Neural cell (in vitro differentiated cells): ENCODE results near the gene RNF181.
"Not testable (repeated sequence)": the region's sequence is repeated elsewhere in the genome, so short reads cannot be mapped to it uniquely, and the experiment has no call there.

Experiments used
- EP300 ChIP-seq: fragments of 450-650 bp; conservative IDR thresholded peaks from 2 replicates; pipeline ENCODE4 v1.6.1; 2014; ENCODE audit warnings: antibody characterized with exemption, mild to moderate bottlenecking, moderate library complexity; ENCODE audit not compliant: poor library complexity, severe bottlenecking
- EZH2 ChIP-seq: fragments of 200-600, 300-800 bp; shearing (Covaris generic), sonication (generic); IDR thresholded peaks from 2 replicates; pipeline ENCODE4 v1.6.1; 2014; ENCODE audit warnings: antibody characterized with exemption, low read length, borderline replicate concordance, mild to moderate bottlenecking; ENCODE audit not compliant: insufficient read depth, poor library complexity, severe bottlenecking
- MXI1 ChIP-seq: fragments of 450-650 bp; conservative IDR thresholded peaks from 2 replicates; pipeline ENCODE4 v1.6.1; 2014; ENCODE audit warnings: antibody characterized with exemption, mild to moderate bottlenecking; ENCODE audit not compliant: poor library complexity, severe bottlenecking
- POLR2AphosphoS5 ChIP-seq: IDR thresholded peaks from 2 replicates; pipeline ENCODE4 v1.6.1; 2012
- RAD21 ChIP-seq: fragments of 450-650 bp; conservative IDR thresholded peaks from 2 replicates; pipeline ENCODE4 v1.6.1; 2014; ENCODE audit warnings: antibody characterized with exemption, mild to moderate bottlenecking, moderate library complexity
- SMC3 ChIP-seq: fragments of 450-650 bp; conservative IDR thresholded peaks from 2 replicates; pipeline ENCODE4 v1.6.1; 2014; ENCODE audit warnings: antibody characterized with exemption, mild to moderate bottlenecking, moderate library complexity; ENCODE audit not compliant: poor library complexity
- TAF1 ChIP-seq: IDR thresholded peaks from 2 replicates; pipeline ENCODE4 v1.6.1; 2012; ENCODE audit warnings: low read depth
- TF ChIP-seq, protein P1 (sequence below): fragments of 450-650 bp; IDR thresholded peaks from 2 replicates; pipeline ENCODE4 v1.5.1; 2014; ENCODE audit warnings: antibody characterized with exemption, mild to moderate bottlenecking, moderate library complexity; ENCODE audit not compliant: poor library complexity, severe bottlenecking
- TF ChIP-seq, protein P2 (sequence below): IDR thresholded peaks from 2 replicates; pipeline ENCODE4 v1.6.1; 2012; ENCODE audit warnings: borderline replicate concordance

DNA sequence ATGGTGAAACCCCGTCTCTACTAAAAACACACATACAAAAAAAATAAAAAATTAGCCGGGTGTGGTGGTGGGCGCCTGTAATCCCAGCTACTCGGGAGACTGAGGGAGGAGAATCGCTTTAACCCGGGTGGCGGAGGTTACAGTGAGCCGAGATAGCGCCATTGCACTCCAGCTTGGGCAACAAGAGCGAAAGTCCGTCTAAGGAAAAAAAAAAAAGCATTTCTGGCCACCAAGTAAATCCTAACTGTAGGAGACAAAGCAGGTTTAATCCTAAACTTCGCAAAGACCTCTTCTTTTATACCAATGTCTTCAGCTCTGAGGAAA lies 35.2 kb upstream of the RNF181 start:
- TF ChIP-seq, protein P1, sequence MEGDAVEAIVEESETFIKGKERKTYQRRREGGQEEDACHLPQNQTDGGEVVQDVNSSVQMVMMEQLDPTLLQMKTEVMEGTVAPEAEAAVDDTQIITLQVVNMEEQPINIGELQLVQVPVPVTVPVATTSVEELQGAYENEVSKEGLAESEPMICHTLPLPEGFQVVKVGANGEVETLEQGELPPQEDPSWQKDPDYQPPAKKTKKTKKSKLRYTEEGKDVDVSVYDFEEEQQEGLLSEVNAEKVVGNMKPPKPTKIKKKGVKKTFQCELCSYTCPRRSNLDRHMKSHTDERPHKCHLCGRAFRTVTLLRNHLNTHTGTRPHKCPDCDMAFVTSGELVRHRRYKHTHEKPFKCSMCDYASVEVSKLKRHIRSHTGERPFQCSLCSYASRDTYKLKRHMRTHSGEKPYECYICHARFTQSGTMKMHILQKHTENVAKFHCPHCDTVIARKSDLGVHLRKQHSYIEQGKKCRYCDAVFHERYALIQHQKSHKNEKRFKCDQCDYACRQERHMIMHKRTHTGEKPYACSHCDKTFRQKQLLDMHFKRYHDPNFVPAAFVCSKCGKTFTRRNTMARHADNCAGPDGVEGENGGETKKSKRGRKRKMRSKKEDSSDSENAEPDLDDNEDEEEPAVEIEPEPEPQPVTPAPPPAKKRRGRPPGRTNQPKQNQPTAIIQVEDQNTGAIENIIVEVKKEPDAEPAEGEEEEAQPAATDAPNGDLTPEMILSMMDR = not testable (repeated sequence)
- not testable (repeated sequence) for TF ChIP-seq SMC3, TAF1, RAD21, EP300, EZH2, POLR2AphosphoS5, MXI1
- TF ChIP-seq, protein P2, sequence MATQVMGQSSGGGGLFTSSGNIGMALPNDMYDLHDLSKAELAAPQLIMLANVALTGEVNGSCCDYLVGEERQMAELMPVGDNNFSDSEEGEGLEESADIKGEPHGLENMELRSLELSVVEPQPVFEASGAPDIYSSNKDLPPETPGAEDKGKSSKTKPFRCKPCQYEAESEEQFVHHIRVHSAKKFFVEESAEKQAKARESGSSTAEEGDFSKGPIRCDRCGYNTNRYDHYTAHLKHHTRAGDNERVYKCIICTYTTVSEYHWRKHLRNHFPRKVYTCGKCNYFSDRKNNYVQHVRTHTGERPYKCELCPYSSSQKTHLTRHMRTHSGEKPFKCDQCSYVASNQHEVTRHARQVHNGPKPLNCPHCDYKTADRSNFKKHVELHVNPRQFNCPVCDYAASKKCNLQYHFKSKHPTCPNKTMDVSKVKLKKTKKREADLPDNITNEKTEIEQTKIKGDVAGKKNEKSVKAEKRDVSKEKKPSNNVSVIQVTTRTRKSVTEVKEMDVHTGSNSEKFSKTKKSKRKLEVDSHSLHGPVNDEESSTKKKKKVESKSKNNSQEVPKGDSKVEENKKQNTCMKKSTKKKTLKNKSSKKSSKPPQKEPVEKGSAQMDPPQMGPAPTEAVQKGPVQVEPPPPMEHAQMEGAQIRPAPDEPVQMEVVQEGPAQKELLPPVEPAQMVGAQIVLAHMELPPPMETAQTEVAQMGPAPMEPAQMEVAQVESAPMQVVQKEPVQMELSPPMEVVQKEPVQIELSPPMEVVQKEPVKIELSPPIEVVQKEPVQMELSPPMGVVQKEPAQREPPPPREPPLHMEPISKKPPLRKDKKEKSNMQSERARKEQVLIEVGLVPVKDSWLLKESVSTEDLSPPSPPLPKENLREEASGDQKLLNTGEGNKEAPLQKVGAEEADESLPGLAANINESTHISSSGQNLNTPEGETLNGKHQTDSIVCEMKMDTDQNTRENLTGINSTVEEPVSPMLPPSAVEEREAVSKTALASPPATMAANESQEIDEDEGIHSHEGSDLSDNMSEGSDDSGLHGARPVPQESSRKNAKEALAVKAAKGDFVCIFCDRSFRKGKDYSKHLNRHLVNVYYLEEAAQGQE = not testable (repeated sequence)
